ENCODE measurements around the gene DLGAP1.

Gene DLGAP1

GRCh38 chr18:3645384-3646156, 809.5 kb downstream of the DLGAP1 start:
- Histone ChIP-seq H2AFZ (ENCODE audit: low read length, unreplicated experiment) (no peak overlapping the region), H3K79me2 (ENCODE audit: control insufficient read depth, insufficient read depth, low read length, unreplicated experiment) (no peaks in the 10 kb centered on the region), H3K36me3 (ENCODE audit: insufficient read depth, low read length) (no peaks in the 10 kb centered on the region), H3K27ac (ENCODE audit: low read depth, low read length) (no peak overlapping the region), H3K27me3 (ENCODE audit: insufficient read depth, low read length) (no peaks in the 10 kb centered on the region), H3K4me1 (ENCODE audit: control insufficient read depth, insufficient read depth, low read length, unreplicated experiment) (peaks cover 22% of the 10 kb centered on the region), H3K4me3 (ENCODE audit: low read depth, low read length) (no peak overlapping the region)

GRCh38 chr18:3634250-3634939, 820.7 kb downstream of the DLGAP1 start:
- Histone ChIP-seq H3K4me3 (ENCODE audit: low read depth, low read length) (no peak overlapping the region), H3K4me1 (ENCODE audit: control insufficient read depth, insufficient read depth, low read length, unreplicated experiment) (peaks cover 4% of the 10 kb centered on the region), H3K79me2 (ENCODE audit: control insufficient read depth, insufficient read depth, low read length, unreplicated experiment) (no peaks in the 10 kb centered on the region), H3K36me3 (ENCODE audit: insufficient read depth, low read length) (no peaks in the 10 kb centered on the region), H2AFZ (ENCODE audit: low read length, unreplicated experiment) (no peak overlapping the region), H3K27ac (ENCODE audit: low read depth, low read length) (no peak overlapping the region), H3K27me3 (ENCODE audit: insufficient read depth, low read length) (no peaks in the 10 kb centered on the region)

DNA sequence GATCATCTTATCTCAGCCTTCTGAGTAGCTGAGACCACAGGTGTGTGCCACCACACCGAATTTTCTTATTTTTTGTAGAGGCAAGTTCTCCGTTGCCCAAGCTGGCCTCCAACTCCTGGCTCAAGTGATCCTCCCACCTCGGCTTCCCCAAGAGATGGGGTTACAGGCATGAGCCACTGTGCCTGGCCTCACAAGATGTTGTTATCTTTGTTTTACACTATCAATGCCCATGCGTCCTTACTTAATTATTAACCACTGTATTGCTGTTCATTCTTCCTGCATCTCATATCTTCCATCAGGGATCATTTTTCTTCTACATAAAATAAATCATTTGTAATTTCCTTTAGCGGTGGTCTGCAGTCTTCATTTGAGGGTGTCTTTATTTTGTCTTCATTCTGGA, 823.2 kb downstream of the DLGAP1 start:
- H3K27me3 ChIP-seq (ENCODE audit: insufficient read depth, low read length) = no peaks in the 10 kb centered on the region
- peaks cover 4% of the 10 kb centered on the region for H3K4me1 ChIP-seq (ENCODE audit: control insufficient read depth, insufficient read depth, low read length, unreplicated experiment)
- no peaks in the 10 kb centered on the region for H3K79me2 ChIP-seq (ENCODE audit: control insufficient read depth, insufficient read depth, low read length, unreplicated experiment)
- H3K36me3 ChIP-seq (ENCODE audit: insufficient read depth, low read length) = no peaks in the 10 kb centered on the region
- no peak overlapping the region for H3K4me3 ChIP-seq (ENCODE audit: low read depth, low read length)
- H2AFZ ChIP-seq (ENCODE audit: low read length, unreplicated experiment) = no peak overlapping the region
- no peak overlapping the region for H3K27ac ChIP-seq (ENCODE audit: low read depth, low read length)

- Histone ChIP-seq H3K79me2 (ENCODE audit: control insufficient read depth, insufficient read depth, low read length, unreplicated experiment) (no peaks in the 10 kb centered on the region), H3K4me1 (ENCODE audit: control insufficient read depth, insufficient read depth, low read length, unreplicated experiment) (peaks cover 37% of the 10 kb centered on the region), H3K27ac (ENCODE audit: low read depth, low read length) (no peak overlapping the region), H2AFZ (ENCODE audit: low read length, unreplicated experiment) (no peak overlapping the region), H3K4me3 (ENCODE audit: low read depth, low read length) (no peak overlapping the region), H3K27me3 (ENCODE audit: insufficient read depth, low read length) (no peaks in the 10 kb centered on the region), H3K36me3 (ENCODE audit: insufficient read depth, low read length) (no peaks in the 10 kb centered on the region)
Observed at GRCh38 chr18:3626929-3627458, 828.1 kb downstream of the DLGAP1 start.

DNA sequence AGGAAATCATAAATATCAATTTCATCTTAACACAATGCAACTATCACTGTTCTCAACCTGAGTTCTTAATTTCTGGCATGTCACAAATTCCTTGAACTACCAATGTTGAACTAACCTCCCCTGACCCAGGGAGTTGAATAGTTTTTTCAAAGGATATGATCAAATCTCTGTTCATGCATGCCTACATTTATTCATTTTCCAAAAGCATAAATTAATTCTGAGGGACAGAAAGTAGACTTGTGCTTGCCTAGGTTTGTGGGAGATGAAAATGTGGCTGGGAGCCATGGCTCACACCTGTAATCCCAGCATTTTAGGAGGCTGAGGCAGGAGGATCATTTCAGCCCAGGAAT, 829.4 kb downstream of the DLGAP1 start:
- no peaks in the 10 kb centered on the region for H3K79me2 ChIP-seq (ENCODE audit: control insufficient read depth, insufficient read depth, low read length, unreplicated experiment)
- H3K4me1 ChIP-seq (ENCODE audit: control insufficient read depth, insufficient read depth, low read length, unreplicated experiment) = peaks cover 44% of the 10 kb centered on the region
- H3K27me3 ChIP-seq (ENCODE audit: insufficient read depth, low read length) = no peaks in the 10 kb centered on the region
- peak overlapping the region; percentile 100 for H3K27ac ChIP-seq (ENCODE audit: low read depth, low read length)
- no peak overlapping the region for H2AFZ ChIP-seq (ENCODE audit: low read length, unreplicated experiment)
- H3K4me3 ChIP-seq (ENCODE audit: low read depth, low read length) = peak overlapping the region; percentile 68
- no peaks in the 10 kb centered on the region for H3K36me3 ChIP-seq (ENCODE audit: insufficient read depth, low read length)

DNA sequence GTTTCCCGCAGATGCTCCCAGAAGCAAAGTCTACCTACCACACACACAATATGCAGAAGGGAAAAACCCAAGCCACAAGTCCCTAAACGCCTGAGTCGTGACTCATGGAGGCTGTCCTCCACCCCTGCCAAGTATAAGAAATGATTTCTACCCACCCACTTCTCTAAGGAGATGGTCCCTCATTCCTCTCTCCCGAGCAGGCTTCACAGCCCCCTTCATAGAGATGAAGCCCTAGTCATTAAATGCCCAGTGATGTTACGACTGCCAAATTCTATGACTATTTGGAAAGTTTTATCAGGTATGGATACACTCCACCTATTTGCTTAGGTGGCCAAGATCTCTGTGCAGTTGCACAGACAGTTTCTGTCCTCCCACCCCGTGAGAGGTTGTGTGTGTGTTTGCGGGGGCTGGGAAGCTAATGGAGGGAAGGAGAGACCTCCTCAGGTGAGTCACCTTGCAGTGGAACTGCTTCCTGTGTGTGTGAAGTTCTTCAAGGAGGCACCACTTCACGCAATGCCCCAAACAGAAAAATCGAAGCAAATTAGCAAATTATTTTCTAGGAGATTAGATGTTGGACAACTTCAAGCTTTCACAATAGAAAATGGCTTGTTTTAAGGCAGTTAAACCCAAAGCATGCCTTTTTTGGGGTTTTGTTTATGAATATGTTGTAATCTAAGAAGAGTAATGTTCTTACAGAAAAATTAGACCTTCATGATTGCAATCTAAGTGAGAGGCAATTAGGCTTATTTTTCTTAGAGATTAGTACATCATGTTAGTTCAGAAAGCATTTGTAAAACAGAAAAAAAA, 830.0 kb downstream of the DLGAP1 start:
- Histone ChIP-seq H3K36me3 (ENCODE audit: insufficient read depth, low read length) (no peaks in the 10 kb centered on the region), H3K79me2 (ENCODE audit: control insufficient read depth, insufficient read depth, low read length, unreplicated experiment) (no peaks in the 10 kb centered on the region), H3K4me1 (ENCODE audit: control insufficient read depth, insufficient read depth, low read length, unreplicated experiment) (peaks cover 44% of the 10 kb centered on the region), H3K27me3 (ENCODE audit: insufficient read depth, low read length) (no peaks in the 10 kb centered on the region), H3K27ac (ENCODE audit: low read depth, low read length) (peak overlapping the region; percentile 100), H2AFZ (ENCODE audit: low read length, unreplicated experiment) (no peak overlapping the region), H3K4me3 (ENCODE audit: low read depth, low read length) (peak overlapping the region; percentile 68)

DNA sequence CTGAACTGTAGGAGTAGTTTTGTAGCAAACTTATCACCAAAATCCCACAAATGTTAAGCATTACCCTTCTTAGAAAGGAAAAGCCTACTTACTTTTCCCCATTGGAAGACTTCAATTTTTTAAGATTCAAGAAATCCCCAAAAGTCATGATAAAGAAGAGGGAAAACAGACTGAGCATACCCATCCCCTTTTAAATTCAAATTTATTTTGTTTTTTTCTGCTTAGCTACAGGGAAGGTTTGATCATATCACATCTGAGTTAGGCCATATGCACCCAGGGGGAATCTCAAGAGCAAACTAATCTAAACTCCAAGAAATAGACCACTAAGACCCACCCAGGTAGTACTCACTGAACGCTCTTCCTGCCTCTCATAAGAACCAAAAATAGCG, 830.6 kb downstream of the DLGAP1 start:
- H3K4me1 ChIP-seq (ENCODE audit: control insufficient read depth, insufficient read depth, low read length, unreplicated experiment) = peaks cover 44% of the 10 kb centered on the region
- no peaks in the 10 kb centered on the region for H3K79me2 ChIP-seq (ENCODE audit: control insufficient read depth, insufficient read depth, low read length, unreplicated experiment)
- no peaks in the 10 kb centered on the region for H3K27me3 ChIP-seq (ENCODE audit: insufficient read depth, low read length)
- peak overlapping the region; percentile 100 for H3K27ac ChIP-seq (ENCODE audit: low read depth, low read length)
- no peaks in the 10 kb centered on the region for H3K36me3 ChIP-seq (ENCODE audit: insufficient read depth, low read length)
- no peak overlapping the region for H2AFZ ChIP-seq (ENCODE audit: low read length, unreplicated experiment)
- H3K4me3 ChIP-seq (ENCODE audit: low read depth, low read length) = peak overlapping the region; percentile 68

DNA sequence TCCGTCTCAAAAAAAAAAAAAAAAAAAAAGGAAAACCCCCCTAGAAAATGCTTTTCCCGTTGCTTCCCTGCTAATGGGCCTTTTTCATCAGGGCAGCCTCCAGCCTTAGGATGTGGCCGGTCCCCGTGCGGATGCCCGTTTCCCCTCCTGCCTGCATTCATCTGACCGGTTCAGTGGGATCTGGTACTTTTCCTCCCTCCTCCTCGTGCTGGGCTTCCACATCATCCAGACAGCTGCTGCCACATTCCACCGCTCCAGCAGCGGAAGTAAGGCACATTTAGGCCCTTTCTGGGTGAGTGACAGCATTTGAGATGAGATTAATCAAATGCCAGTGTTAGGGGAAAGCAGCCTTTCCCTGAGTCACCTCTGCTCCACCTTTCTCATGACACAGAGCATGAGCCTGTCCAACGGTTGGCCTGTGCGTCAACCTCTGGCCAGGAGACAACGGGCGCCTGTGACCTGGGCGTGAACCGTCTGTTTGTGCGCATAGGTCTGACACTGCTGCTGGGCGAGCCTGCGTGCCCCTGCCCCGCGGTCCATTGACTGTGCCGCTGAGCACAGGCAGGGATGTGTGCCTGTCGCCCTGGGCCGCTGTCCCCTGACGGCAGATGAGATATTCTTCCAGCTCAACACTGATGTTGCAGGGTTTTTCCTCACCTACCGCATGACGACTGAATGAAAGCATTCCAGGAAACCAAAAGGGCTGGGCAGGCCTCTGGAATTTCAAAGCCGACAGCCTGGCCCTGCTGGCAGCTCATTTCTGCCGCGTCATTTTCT, 831.1 kb downstream of the DLGAP1 start:
- H3K4me1 ChIP-seq (ENCODE audit: control insufficient read depth, insufficient read depth, low read length, unreplicated experiment) = peaks cover 44% of the 10 kb centered on the region
- H2AFZ ChIP-seq (ENCODE audit: low read length, unreplicated experiment) = no peak overlapping the region
- H3K4me3 ChIP-seq (ENCODE audit: low read depth, low read length) = peak overlapping the region; percentile 68
- peak overlapping the region; percentile 100 for H3K27ac ChIP-seq (ENCODE audit: low read depth, low read length)
- no peaks in the 10 kb centered on the region for H3K27me3 ChIP-seq (ENCODE audit: insufficient read depth, low read length)
- H3K79me2 ChIP-seq (ENCODE audit: control insufficient read depth, insufficient read depth, low read length, unreplicated experiment) = no peaks in the 10 kb centered on the region
- H3K36me3 ChIP-seq (ENCODE audit: insufficient read depth, low read length) = no peaks in the 10 kb centered on the region

DNA sequence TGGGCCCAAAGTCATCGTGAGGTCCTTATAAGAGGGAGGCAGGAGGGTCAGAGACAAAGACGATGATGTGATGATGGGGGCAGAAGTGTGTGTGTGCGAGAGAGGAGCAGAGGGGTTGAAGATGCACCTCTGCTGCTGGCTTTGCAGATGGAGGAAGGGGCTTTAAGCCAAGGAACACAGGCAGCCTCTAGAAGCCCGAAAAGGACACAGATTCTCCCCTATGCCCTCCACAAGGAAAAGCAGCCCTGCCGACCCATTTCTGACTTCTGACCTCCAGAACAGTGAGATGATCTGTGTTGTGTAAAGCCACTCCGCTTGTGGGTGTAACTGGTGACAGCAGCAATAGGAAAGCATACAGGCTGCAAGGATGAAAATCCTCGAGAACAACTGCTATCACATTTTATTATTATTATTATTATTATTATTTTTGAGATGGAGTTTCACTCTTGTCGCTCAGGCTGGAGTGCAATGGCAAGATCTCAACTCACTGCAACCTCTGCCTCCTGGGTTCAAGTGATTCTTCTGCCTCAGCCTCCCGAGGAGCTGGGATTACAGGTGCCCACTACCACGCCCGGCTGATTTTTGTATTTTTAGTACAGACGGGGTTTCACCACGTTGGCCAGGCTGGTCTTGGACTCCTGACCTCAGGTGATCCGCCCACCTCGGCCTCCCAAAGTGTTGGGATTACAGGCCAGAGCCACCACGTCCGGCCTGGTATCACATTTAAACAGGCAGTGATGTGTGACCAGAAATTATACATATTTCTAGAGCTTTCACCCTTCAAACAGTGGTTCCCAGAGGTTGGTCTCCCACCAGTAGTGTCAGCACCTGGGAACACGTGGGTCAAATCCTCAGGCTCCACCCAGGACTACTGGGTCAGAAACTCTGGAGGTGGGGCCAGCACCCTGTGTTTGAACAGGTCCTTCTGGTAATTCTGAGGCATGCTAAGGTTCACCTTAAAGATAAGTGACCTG, 834.7 kb downstream of the DLGAP1 start:
- H3K27me3 ChIP-seq (ENCODE audit: insufficient read depth, low read length) = no peaks in the 10 kb centered on the region
- peaks cover 35% of the 10 kb centered on the region for H3K4me1 ChIP-seq (ENCODE audit: control insufficient read depth, insufficient read depth, low read length, unreplicated experiment)
- H2AFZ ChIP-seq (ENCODE audit: low read length, unreplicated experiment) = no peak overlapping the region
- H3K27ac ChIP-seq (ENCODE audit: low read depth, low read length) = no peak overlapping the region
- no peaks in the 10 kb centered on the region for H3K36me3 ChIP-seq (ENCODE audit: insufficient read depth, low read length)
- H3K79me2 ChIP-seq (ENCODE audit: control insufficient read depth, insufficient read depth, low read length, unreplicated experiment) = no peaks in the 10 kb centered on the region
- H3K4me3 ChIP-seq (ENCODE audit: low read depth, low read length) = no peak overlapping the region
